Heart left ventricle (tissue), 16 donors: ENCODE data around the gene ADI1. TPM values are rescaled to one million over a fixed set of nuclear protein-coding genes. Genes with fewer than 3 reads are reported as not detected.
"Not testable (repeated sequence)": the region's sequence is repeated elsewhere in the genome, so short reads cannot be mapped to it uniquely, and the experiment has no call there.

Source experiments
- ATAC-seq, 4 donors: fragments of 200-7000 bp; cut with Tn5 transposase; one replicate each; pipeline ENCODE4 v1.9.1; 2020 to 2022; ENCODE audit warnings: moderate library complexity in 4 of 4, mild to moderate bottlenecking in 3 of 4, moderate number of reproducible peaks in 1 of 4
- DNase-seq, 5 donors: peaks; one replicate each; pipeline ENCODE4 v3.0.0-alpha.2; 2020
- H3K27ac ChIP-seq, 12 donors: fragments of 200-600 bp; sonication (generic) in 4 of 12; one replicate each; pipeline versions ENCODE4 v1.5.0 to v1.8.0; 2016 to 2022; ENCODE audit warnings: mild to moderate bottlenecking in 2 of 12
- H3K27me3 ChIP-seq, 9 donors: fragments of 200-600 bp; sonication (generic) in 2 of 9; one replicate each; pipeline versions ENCODE4 v1.5.1 to v1.8.0; 2016 to 2022; ENCODE audit warnings: mild to moderate bottlenecking in 3 of 9
- H3K36me3 ChIP-seq, 9 donors: fragments of 200-600 bp; sonication (generic) in 2 of 9; one replicate each; pipeline versions ENCODE4 v1.5.0 to v1.8.0; 2018 to 2022; ENCODE audit warnings: mild to moderate bottlenecking in 2 of 9
- H3K4me1 ChIP-seq, 12 donors: fragments of 200-600 bp; sonication (generic) in 4 of 12; one replicate each; pipeline versions ENCODE4 v1.5.0 to v1.8.0; 2016 to 2022; ENCODE audit warnings: mild to moderate bottlenecking in 3 of 12
- H3K4me3 ChIP-seq, 12 donors: fragments of 200-600 bp; sonication (generic) in 4 of 12; one replicate each; pipeline versions ENCODE4 v1.5.0 to v1.8.0; 2017 to 2022; ENCODE audit warnings: mild to moderate bottlenecking in 9 of 12, moderate library complexity in 4 of 12
- H3K9me3 ChIP-seq, 12 donors: fragments of 200-600 bp; sonication (generic) in 4 of 12; one replicate each; pipeline versions ENCODE4 v1.5.0 to v1.8.0; 2016 to 2022; ENCODE audit warnings: mild to moderate bottlenecking in 1 of 12
- POLR2A ChIP-seq, 2 donors: fragments of 450-650 bp; IDR thresholded peaks; one replicate each; pipeline ENCODE4 v1.6.1; 2017; ENCODE audit warnings: antibody characterized with exemption in 2 of 2, mild to moderate bottlenecking in 2 of 2, moderate library complexity in 2 of 2
- WGBS, 4 donors: extraction: QIAGEN DNeasy Blood & Tissue Kit in 2 of 4; methylation state at CpG; one replicate each; pipeline versions ENCODE4 v1.1.5 to v1.1.7; 2013 to 2018; 5-methylcytosine and 5-hydroxymethylcytosine counted together
- intact Hi-C, 10 donors: fragments of 100-400 bp; cut with DNase I; formaldehyde crosslinking; loops; one replicate each; pipeline versions ENCODE4 v1.11.1 to v1.14.2; 2022
- polyA plus RNA-seq, 2 donors: library from polyadenylated mRNA; stranded (reverse); fragments of 200-250 nt; gene quantifications; one replicate each; pipeline ENCODE4 v1.2.3, GENCODE V29; 2013
- total RNA-seq, 9 donors: library from RNA; depleted of rRNA in 2 of 9; stranded (reverse); fragments of >200 nt in 2 of 9; fragmentation: NEBNext Ultra II Directional in 3 of 9; extraction: Animal tissue kit (Norgen Biotek cat#: 25700) in 3 of 9; gene quantifications; one replicate each; pipeline versions ENCODE4 v1.1.0 to v1.2.4, GENCODE V29; 2016 to 2023
- TF ChIP-seq, protein P1 (sequence below), 12 donors: fragments of 200-600 bp; sonication (generic) in 4 of 12; IDR thresholded peaks; one replicate each; pipeline versions ENCODE4 v1.5.0 to v1.8.0; 2018 to 2022; ENCODE audit warnings: antibody characterized with exemption in 12 of 12, mild to moderate bottlenecking in 5 of 12
- donor health status: ischemic (EF 13 %, LVEDD 7.1; RV severe dilation, severe dysfunction).
- donor health status: healthy with polysubstance abuse.
- donor health status: DM: no; HTN: yes; CAD: no.
- donor health status: DM: no; HTN: no; CAD: no.
- donor health status: ischemic (EF 25% LVEDD 6.9; RV normal size, moderate dysfunction).
- donor health status: ischemic (EF 25% LVEDD 5.7; RV mildly dilated, moderate dysfunction).
- donor health status: healthy.
- donor health status: DM: yes; HTN: yes; CAD: no.
- donor health status: ischemic (EF 35%, LVEDD 5.7; RV mildly dilated, moderate dysfunction).
- donor health status: nonischemic (EF 11% LVEDD 7.7; RV severe dilation, severe dysfunction).
- donor health status: DM: yes; HTN: yes; CAD: no.
- donor health status: PGD.
- donor health status: ischemic (EF 29% LVEDD 5.4; RV normal size, mild dysfunction).
- donor health status: nonischemic (EF 23%, LVEDD 6.1; RV moderate dilation, normal function).

ADI1 gene
- total and polyA plus RNA-seq, 11 donors, result 69.2 to 200 (median 166) TPM

- H3K36me3 ChIP-seq, result peaks cover 0 to 54% (median 25%) of the 10 kb centered on the region in 9 donors
- WGBS, 4 donors, result 95 to 97% (median 96%) methylated on average over 14 of the region's 14 CpGs
Measured at GRCh38 chr2:3456125-3456524, 63.2 kb downstream of the ADI1 start.

DNA sequence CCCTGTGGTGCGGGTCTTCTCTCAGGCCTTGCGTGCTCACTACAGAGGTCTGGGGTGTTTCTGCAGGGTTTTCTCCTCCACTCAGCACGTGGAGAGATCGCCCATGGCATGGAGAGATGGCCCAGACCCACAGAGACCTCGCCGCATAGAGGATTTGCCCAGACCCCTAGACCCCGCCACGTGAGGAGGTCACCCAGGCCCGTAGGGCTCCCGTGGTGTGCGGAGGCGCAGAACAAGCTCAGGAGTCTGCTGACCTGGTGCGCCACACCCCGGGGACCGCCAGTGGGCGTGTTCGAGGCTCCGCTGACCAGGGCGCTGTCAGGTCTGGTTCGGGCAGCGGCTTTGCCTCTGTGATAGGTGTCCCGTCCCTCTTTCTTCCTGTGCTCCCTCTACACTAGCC lies 64.5 kb downstream of the ADI1 start:
- DNase-seq (peak in 1 of 5 donors; percentile 58), ATAC-seq (no peak)
- intact Hi-C loops, result loop anchor here in 1 of 10 donors (5.0 kb wide), 1 partner anchor 33 kb away; no protein-coding TSS in a partner anchor
- 94 to 98% (median 97%) methylated on average over 21 to 22 of the region's 22 CpGs for WGBS, 4 donors
- Histone ChIP-seq H3K9me3 (no peaks in the 10 kb centered on the region), H3K27ac (peak overlapping the region in 2 of 12 donors; percentile 35 to 74), H3K4me1 (peaks cover 0 to 50% (median 30%) of the 10 kb centered on the region in 12 donors), H3K4me3 (no peak overlapping the region), H3K36me3 (peaks cover 0 to 55% (median 25%) of the 10 kb centered on the region in 9 donors), H3K27me3 (no peaks in the 10 kb centered on the region)
- TF ChIP-seq POLR2A (IDR thresholded peaks at IDR 0.05), result no peak
- TF ChIP-seq, protein P1, sequence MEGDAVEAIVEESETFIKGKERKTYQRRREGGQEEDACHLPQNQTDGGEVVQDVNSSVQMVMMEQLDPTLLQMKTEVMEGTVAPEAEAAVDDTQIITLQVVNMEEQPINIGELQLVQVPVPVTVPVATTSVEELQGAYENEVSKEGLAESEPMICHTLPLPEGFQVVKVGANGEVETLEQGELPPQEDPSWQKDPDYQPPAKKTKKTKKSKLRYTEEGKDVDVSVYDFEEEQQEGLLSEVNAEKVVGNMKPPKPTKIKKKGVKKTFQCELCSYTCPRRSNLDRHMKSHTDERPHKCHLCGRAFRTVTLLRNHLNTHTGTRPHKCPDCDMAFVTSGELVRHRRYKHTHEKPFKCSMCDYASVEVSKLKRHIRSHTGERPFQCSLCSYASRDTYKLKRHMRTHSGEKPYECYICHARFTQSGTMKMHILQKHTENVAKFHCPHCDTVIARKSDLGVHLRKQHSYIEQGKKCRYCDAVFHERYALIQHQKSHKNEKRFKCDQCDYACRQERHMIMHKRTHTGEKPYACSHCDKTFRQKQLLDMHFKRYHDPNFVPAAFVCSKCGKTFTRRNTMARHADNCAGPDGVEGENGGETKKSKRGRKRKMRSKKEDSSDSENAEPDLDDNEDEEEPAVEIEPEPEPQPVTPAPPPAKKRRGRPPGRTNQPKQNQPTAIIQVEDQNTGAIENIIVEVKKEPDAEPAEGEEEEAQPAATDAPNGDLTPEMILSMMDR (IDR thresholded peaks at IDR 0.05), result no peak

More at GRCh38 chr2:3456125-3456524, 63.2 kb downstream of the ADI1 start:
- peaks cover 0 to 57% (median 36%) of the 10 kb centered on the region in 12 donors for H3K4me1 ChIP-seq
- H3K9me3 ChIP-seq, result no peaks in the 10 kb centered on the region
- no peak overlapping the region for H3K4me3 ChIP-seq
- no peak for DNase-seq
- H3K27me3 ChIP-seq, result no peaks in the 10 kb centered on the region
- ATAC-seq, result no peak
- no peak overlapping the region for H3K27ac ChIP-seq
- intact Hi-C loops, result loop anchor here in 1 of 10 donors (5.0 kb wide), 1 partner anchor 34 kb away; no protein-coding TSS in a partner anchor
- TF ChIP-seq, protein P1 (IDR thresholded peaks at IDR 0.05), result no peak
- no peak for TF ChIP-seq POLR2A (IDR thresholded peaks at IDR 0.05)

DNA sequence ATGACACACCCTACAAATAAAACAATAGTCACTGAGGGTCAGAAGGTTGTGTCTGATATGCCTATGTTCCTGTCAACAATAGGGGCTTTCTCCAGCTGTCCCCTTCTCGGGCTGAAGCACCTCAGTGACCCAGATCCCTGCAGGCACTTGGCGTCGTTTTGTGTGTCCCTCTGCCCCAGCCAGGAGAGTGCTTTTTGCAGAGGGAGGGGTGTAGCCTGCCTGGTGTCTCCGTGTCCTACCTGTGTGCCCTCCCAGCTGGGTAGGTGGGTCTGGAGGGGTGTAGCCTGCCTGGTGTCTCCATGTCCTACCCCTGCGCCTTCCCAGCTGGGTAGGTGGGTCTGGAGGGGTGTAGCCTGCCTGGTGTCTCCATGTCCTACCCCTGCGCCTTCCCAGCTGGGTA lies 65.3 kb downstream of the ADI1 start:
- WGBS, 4 donors, result 73 to 85% (median 79%) methylated on average over 4 to 6 of the region's 6 CpGs
- intact Hi-C loops, H3K27me3 ChIP-seq, H3K4me3 ChIP-seq, ATAC-seq, H3K9me3 ChIP-seq, DNase-seq: not testable (repeated sequence)
- peak overlapping the region in 8 of 12 donors; percentile 11 to 75 (median 49) for H3K27ac ChIP-seq
- H3K36me3 ChIP-seq, result peaks cover 0 to 63% (median 29%) of the 10 kb centered on the region in 9 donors
- peaks cover 0 to 45% (median 22%) of the 10 kb centered on the region in 12 donors for H3K4me1 ChIP-seq

DNA sequence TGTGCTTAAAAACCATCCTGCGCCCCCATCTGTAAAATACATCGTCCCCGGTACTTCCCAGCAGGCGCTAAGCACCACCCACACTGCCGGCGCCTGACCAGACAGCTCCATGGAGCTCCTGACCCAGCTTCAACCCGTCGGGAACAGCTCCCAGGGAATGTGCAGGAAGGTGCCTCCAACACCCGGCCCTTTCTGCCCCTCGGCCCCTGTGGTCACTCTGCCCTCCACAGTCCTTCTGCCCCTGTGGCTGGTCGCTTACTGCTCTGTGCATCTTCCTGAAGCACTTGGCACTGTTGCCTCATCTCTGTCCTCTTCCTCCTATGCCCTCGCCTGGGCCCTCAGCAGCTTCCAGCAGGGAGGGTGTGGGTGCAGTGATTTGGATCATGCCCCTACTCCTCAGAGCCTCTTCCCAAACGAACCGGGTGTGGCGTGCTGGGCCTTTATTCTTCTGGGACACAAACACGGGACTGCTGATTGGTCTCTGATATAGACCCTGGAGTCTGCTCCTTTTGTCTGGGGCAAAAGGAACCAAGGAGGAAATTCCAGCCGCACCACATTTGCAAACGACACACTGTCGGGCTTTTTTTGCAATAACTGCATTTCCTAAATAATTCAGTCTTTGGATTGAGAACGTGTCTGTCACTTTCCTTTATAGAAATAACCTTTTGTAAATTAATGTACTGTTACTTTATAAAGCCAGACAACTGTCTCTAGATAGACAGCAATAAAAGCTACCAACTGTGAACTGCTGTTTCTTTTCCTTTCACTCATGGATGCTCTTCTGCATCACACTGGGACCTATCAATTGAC lies 65.9 kb downstream of the ADI1 start:
- peak in 2 of 5 donors; percentile 46 to 60 for DNase-seq
- H3K4me3 ChIP-seq, result peak overlapping the region in 3 of 12 donors; percentile 9 to 30 (median 15)
- no peaks in the 10 kb centered on the region for H3K27me3 ChIP-seq
- intact Hi-C loops, result no loop called here
- 59 to 68% (median 64%) methylated on average over 20 of the region's 20 CpGs for WGBS, 4 donors
- H3K27ac ChIP-seq, result peak overlapping the region in 9 of 12 donors; percentile 10 to 76 (median 48)
- H3K9me3 ChIP-seq, result no peaks in the 10 kb centered on the region
- H3K4me1 ChIP-seq, result peaks cover 0 to 44% (median 18%) of the 10 kb centered on the region in 12 donors
- peak in 3 of 4 donors; percentile 23 to 64 (median 30) for ATAC-seq
- TF ChIP-seq POLR2A (IDR thresholded peaks at IDR 0.05), result no peak
- TF ChIP-seq, protein P1 (IDR thresholded peaks at IDR 0.05), result no peak
- peaks cover 0 to 62% (median 29%) of the 10 kb centered on the region in 9 donors for H3K36me3 ChIP-seq
